PC-9 (cell line): ENCODE results near the gene HS3ST4. TPM values are rescaled to one million over a fixed set of nuclear protein-coding genes. Genes with fewer than 3 reads are reported as not detected.

Experiments
- BruUV-seq: library from RNA; stranded (reverse); fragments of 400-500 nt; replicated peaks from 2 replicates; lab custom pipeline; 2021; lab: Mats Ljungman, UMichigan
- CTCF ChIA-PET: fragments of 300-600 bp; sonication (Branson Sonifier 250); formaldehyde crosslinking; loops from one replicate; lab custom pipeline; 2022; ENCODE audit warnings: antibody characterized with exemption; lab: Charles Lee
- POLR2A ChIA-PET: fragments of 300-600 bp; sonication (Branson Sonifier 250); formaldehyde crosslinking; loops from one replicate; lab custom pipeline; 2022; ENCODE audit warnings: antibody characterized with exemption; ENCODE audit not compliant: unreplicated experiment; lab: Charles Lee
- DNase-seq, 2 experiments: peaks; one replicate each; pipeline versions ENCODE4 v3.0.0 to v3.0.0-alpha.2; 2015 to 2022; ENCODE audit warnings: mixed read lengths in 1 of 2
- H2AFZ ChIP-seq: fragments of 200-600 bp; sonication (generic); 2 replicates; pipeline ENCODE4 v1.8.1; 2017; ENCODE audit warnings: antibody characterized with exemption
- H3F3A ChIP-seq: fragments of 200-600 bp; sonication (generic); 2 replicates; pipeline ENCODE4 v1.8.1; 2017; ENCODE audit warnings: antibody characterized with exemption, mild to moderate bottlenecking, low read depth; ENCODE audit not compliant: insufficient read depth
- H3K27ac ChIP-seq: fragments of 200-600 bp; sonication (generic); 2 replicates; pipeline ENCODE4 v1.6.1; 2016; ENCODE audit warnings: mixed run types
- H3K27me3 ChIP-seq: fragments of 200-600 bp; sonication (generic); 2 replicates; pipeline ENCODE4 v1.6.1; 2016; ENCODE audit warnings: low read depth, mixed run types; ENCODE audit not compliant: insufficient read depth
- H3K36me3 ChIP-seq: fragments of 200-600 bp; sonication (generic); 2 replicates; pipeline ENCODE4 v1.6.1; 2016; ENCODE audit warnings: low read depth, mixed run types
- H3K4me1 ChIP-seq: fragments of 200-600 bp; sonication (generic); replicated peaks from 2 replicates; pipeline ENCODE4 v1.6.1; 2016; ENCODE audit warnings: mixed run types; ENCODE audit not compliant: insufficient read depth
- H3K4me2 ChIP-seq: fragments of 200-600 bp; sonication (generic); 2 replicates; pipeline ENCODE4 v1.6.1; 2017; ENCODE audit warnings: mixed run types
- H3K4me3 ChIP-seq: fragments of 200-600 bp; sonication (generic); 2 replicates; pipeline ENCODE4 v1.6.1; 2016; ENCODE audit warnings: mixed run types
- H3K79me2 ChIP-seq: fragments of 200-600 bp; sonication (generic); 2 replicates; pipeline ENCODE4 v1.6.1; 2017; ENCODE audit warnings: low read depth, mixed run types
- H3K9me2 ChIP-seq: fragments of 200-600 bp; sonication (generic); 2 replicates; pipeline ENCODE4 v1.8.1; 2017; ENCODE audit warnings: mild to moderate bottlenecking; ENCODE audit not compliant: insufficient read depth
- H3K9me3 ChIP-seq: fragments of 200-600 bp; sonication (generic); 2 replicates; pipeline ENCODE4 v1.8.1; 2016; ENCODE audit warnings: low read depth; ENCODE audit not compliant: insufficient read depth
- H4K20me1 ChIP-seq: fragments of 200-600 bp; sonication (generic); 2 replicates; pipeline ENCODE4 v1.8.1; 2017; ENCODE audit not compliant: insufficient read depth
- CTCF ChIP-seq: fragments of 200-600 bp; sonication (generic); conservative IDR thresholded peaks from 2 replicates; pipeline ENCODE4 v1.6.1; 2017; ENCODE audit warnings: mixed run types, antibody characterized with exemption, mild to moderate bottlenecking, moderate library complexity
- EZH2 ChIP-seq: fragments of 200-600 bp; sonication (generic); IDR thresholded peaks from 2 replicates; pipeline ENCODE4 v1.8.0; 2017; ENCODE audit warnings: antibody characterized with exemption, low read depth
- intact Hi-C: fragments of 100-400 bp; cut with micrococcal nuclease; formaldehyde crosslinking; loops from one replicate; pipeline ENCODE4 v1.10.0; 2022; ENCODE audit not compliant: unreplicated experiment
- total RNA-seq: library from RNA; stranded (reverse); gene quantifications from 2 replicates; pipeline ENCODE4 v1.2.3, GENCODE V29; 2021

HS3ST4 gene
- total RNA-seq, 1 experiment from 2014 or later: not detected

GRCh38 chr16:25859645-25860044 lies 167.9 kb downstream of the HS3ST4 start:
- no peak for DNase-seq
- H3K36me3 ChIP-seq: no peaks in the 10 kb centered on the region
- H3K4me1 ChIP-seq: no peaks in the 10 kb centered on the region
- no peak overlapping the region for H3K27ac ChIP-seq
- no peaks in the 10 kb centered on the region for H3F3A ChIP-seq
- no peaks in the 10 kb centered on the region for H4K20me1 ChIP-seq
- no peaks in the 10 kb centered on the region for H3K9me2 ChIP-seq
- H3K4me3 ChIP-seq: no peak overlapping the region
- H3K4me2 ChIP-seq: no peak overlapping the region
- 0 out of 2 replicates have a peak, but pooled peaks cover 5% of the 10 kb centered on the region for H3K27me3 ChIP-seq
- no TSS peak for BruUV-seq
- ChIA-PET POLR2A (no interaction called here), CTCF (no interaction called here)
- no peaks in the 10 kb centered on the region for H3K9me3 ChIP-seq
- intact Hi-C loops: no loop called here
- H3K79me2 ChIP-seq: no peaks in the 10 kb centered on the region
- H2AFZ ChIP-seq: no peak overlapping the region
- TF ChIP-seq CTCF (no peak), EZH2 (no peak)

GRCh38 chr16:25867041-25867440 lies 175.3 kb downstream of the HS3ST4 start:
- no peak for TF ChIP-seq CTCF
- TF ChIP-seq EZH2: no peak
- H3K9me2 ChIP-seq: no peaks in the 10 kb centered on the region
- intact Hi-C loops: no loop called here
- H3K27ac ChIP-seq: no peak overlapping the region
- H3K9me3 ChIP-seq: 0 out of 2 replicates have a peak, but pooled peaks cover 4% of the 10 kb centered on the region
- H4K20me1 ChIP-seq: no peaks in the 10 kb centered on the region
- POLR2A ChIA-PET: no interaction called here
- no peaks in the 10 kb centered on the region for H3F3A ChIP-seq
- no peaks in the 10 kb centered on the region for H3K4me1 ChIP-seq
- BruUV-seq: no TSS peak
- H3K79me2 ChIP-seq: no peaks in the 10 kb centered on the region
- no peak for DNase-seq
- CTCF ChIA-PET: no interaction called here
- no peaks in the 10 kb centered on the region for H3K36me3 ChIP-seq
- no peak overlapping the region for H2AFZ ChIP-seq
- H3K27me3 ChIP-seq: peaks cover 10% of the 10 kb centered on the region; the same call in 1 of the 2 replicates
- no peak overlapping the region for H3K4me2 ChIP-seq
- no peak overlapping the region for H3K4me3 ChIP-seq

- Histone ChIP-seq H3K27me3 (peaks cover 5% of the 10 kb centered on the region; the same call in 1 of the 2 replicates), H3K79me2 (no peaks in the 10 kb centered on the region), H3K36me3 (no peaks in the 10 kb centered on the region), H3K9me3 (0 out of 2 replicates have a peak, but pooled peaks cover 4% of the 10 kb centered on the region), H3K4me2 (no peak overlapping the region), H3K4me1 (no peaks in the 10 kb centered on the region), H3F3A (no peaks in the 10 kb centered on the region), H3K4me3 (no peak overlapping the region), H3K27ac (no peak overlapping the region), H4K20me1 (no peaks in the 10 kb centered on the region), H2AFZ (no peak overlapping the region), H3K9me2 (no peaks in the 10 kb centered on the region)
- ChIA-PET CTCF (no interaction called here), POLR2A (no interaction called here)
- no peak for TF ChIP-seq EZH2
- TF ChIP-seq CTCF: no peak
- no TSS peak for BruUV-seq
- DNase-seq: no peak
- intact Hi-C loops: no loop called here
These were observed 176.3 kb downstream of the HS3ST4 start for GRCh38 chr16:25868106-25868505.
